ENCODE data around the gene PSTPIP1. TPM values are rescaled to one million over a fixed set of nuclear protein-coding genes. Genes with fewer than 3 reads are reported as not detected.
A peak's percentile ranks its signal among the peaks of the same experiment; 100 is the strongest.

The PSTPIP1 gene
- total RNA-seq, 1 donor from 2014 or later = 0.40 TPM

- no peak for DNase-seq (ENCODE audit: low read depth in 2 of 2)
These were observed 16.2 kb upstream of the PSTPIP1 start for GRCh38 chr15:76978522-76979330.

DNA sequence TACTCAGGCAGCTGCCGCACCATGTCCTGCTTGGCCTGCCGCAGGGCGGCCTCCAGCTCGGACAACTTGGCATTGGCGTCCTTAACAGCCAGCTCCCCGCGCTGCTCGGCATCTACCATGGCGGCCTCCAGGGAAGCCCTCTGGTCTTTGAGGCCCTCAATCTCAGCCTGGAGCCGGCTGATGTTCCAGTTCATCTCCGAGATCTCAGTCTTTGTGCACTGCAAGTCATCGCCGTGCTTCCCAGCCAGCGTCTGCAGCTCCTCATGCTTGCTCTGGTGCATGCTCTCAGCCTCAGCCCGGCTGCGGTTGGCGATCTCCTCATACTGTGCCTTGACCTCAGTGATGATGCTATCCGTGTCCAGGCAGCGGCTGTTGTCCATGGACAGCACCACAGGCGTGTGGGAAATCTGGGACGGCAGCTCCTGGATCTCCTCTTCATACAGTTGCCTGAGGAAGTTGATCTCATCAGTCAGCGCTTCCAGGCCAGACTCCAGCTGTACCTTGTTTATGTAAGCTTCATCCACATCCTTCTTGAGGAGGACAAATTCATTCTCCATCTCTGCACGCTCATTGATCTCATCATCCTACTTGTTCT lies 15.5 kb upstream of the PSTPIP1 start:
- DNase-seq (ENCODE audit: low read depth in 2 of 2) = peak in 1 of 2 donors; percentile 98

DNA sequence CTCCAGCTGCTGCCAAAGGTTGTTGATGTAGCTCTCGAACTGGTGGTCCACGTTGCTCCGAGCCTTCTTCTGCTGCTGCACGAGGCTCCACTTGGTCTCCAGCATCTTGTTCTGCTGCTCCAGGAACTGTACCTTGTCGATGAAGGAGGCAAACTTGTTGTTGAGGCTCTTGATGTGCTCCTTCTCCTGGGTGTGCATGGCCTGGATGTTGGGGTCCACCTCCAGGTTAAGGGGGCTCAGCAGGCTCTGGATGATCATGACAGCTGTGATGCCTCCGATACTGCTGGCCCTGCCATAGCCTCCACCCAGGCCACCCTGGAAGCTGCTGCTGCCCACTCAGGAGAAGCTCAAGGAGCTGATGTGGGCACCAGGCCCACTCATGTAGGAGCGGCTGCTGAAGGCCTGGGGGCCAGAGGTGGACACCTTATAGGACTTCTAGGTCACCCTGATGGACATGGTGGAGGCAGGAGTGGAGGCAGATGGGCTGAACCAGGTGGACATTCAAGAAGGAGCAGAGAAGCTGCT lies 14.9 kb upstream of the PSTPIP1 start:
- no peak for DNase-seq (ENCODE audit: low read depth in 2 of 2)

DNA sequence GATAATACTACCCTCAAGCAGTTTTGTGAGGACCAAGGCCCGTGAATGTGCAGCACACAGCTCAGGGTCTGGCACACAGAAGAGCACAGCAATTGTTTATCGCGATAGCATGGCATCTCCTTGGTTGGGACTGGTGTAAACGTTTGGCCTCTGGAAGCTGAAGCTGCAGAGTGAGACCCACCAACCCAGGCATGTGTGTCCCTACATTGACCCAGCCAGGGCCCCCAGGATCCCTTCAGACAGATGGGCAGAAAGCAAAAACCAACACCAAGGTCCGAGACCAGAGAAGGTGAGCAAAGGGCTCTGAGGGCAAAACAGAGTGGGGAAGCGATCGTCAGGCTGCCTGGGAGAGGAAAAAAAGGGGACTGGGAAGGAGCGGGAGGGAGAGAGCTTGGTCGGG lies 12.6 kb upstream of the PSTPIP1 start:
- no peak for DNase-seq (ENCODE audit: low read depth in 2 of 2)

- DNase-seq (ENCODE audit: low read depth in 2 of 2) = no peak
These were observed 12.2 kb upstream of the PSTPIP1 start for GRCh38 chr15:76982756-76983155.

- no peak for DNase-seq (ENCODE audit: low read depth in 2 of 2)
These were observed 11.1 kb upstream of the PSTPIP1 start for GRCh38 chr15:76983590-76984375.

- DNase-seq (ENCODE audit: low read depth in 2 of 2) = no peak
These were observed 8.2 kb upstream of the PSTPIP1 start for GRCh38 chr15:76986743-76987142.

DNA sequence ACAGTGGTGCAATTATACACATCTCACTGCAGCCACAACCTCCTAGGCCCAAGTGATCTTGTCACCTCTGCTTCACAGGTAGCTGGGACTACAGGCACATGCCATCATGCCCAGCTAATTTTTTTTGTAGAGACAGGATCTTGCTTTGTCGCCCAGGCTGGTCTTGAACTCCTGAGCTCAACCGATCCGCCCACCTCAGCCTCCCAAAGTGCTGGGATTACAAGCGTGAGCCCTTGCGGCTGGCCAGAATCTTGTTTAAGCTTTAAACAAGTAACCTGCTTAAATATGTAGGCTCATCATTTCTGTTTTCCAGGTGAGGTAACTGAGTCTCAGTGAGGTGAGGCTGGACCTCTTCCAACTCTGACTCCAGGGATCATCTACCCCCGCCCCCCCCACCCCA lies 7.7 kb upstream of the PSTPIP1 start:
- DNase-seq (ENCODE audit: low read depth in 2 of 2) = no peak

DNA sequence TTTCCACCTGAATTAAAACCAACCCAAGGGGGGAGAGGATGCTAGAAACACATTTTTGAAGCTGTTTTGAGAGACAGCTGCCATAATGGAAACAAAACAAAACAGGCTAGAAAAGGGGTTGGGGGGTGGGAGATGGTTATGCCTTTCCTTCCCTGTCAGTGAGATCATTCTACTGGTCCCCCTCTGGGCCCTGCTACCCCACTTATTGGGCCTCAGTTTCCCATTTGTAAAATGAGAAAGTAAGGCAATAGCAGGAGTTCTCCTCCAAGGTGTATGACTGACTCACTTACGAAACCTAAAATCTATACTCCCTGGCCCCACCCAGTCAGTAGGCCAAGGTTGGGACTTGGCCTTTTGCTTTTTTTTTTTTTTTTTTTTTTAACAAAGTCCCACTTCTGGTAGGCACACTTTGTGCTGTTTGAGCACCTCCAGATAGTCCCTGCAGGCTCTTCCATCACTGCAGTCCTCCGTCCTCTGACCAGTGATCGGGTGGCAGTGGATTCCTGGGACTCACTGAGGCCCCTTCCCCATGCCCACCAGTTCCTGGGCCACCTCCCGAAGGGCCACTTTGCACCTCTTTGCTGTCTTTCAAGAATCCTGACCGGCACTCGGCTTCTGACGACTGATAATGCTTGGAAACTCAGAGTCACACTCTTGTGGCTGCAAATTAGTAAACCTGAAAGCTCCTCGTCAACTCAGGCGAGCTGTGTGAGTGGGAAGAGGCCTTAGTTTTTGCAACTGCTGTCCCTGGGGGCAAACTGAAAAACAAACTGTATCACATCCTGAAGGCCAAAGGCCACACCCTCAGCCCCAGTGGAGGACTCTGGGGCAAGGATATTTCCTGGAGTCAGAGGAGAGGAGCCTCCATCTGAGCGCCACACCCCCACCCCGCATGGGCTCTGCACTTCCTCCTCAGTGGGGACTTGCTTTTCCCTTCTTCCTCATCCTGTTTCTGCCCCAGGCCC lies 6.7 kb upstream of the PSTPIP1 start:
- no peak for DNase-seq (ENCODE audit: low read depth in 2 of 2)

DNA sequence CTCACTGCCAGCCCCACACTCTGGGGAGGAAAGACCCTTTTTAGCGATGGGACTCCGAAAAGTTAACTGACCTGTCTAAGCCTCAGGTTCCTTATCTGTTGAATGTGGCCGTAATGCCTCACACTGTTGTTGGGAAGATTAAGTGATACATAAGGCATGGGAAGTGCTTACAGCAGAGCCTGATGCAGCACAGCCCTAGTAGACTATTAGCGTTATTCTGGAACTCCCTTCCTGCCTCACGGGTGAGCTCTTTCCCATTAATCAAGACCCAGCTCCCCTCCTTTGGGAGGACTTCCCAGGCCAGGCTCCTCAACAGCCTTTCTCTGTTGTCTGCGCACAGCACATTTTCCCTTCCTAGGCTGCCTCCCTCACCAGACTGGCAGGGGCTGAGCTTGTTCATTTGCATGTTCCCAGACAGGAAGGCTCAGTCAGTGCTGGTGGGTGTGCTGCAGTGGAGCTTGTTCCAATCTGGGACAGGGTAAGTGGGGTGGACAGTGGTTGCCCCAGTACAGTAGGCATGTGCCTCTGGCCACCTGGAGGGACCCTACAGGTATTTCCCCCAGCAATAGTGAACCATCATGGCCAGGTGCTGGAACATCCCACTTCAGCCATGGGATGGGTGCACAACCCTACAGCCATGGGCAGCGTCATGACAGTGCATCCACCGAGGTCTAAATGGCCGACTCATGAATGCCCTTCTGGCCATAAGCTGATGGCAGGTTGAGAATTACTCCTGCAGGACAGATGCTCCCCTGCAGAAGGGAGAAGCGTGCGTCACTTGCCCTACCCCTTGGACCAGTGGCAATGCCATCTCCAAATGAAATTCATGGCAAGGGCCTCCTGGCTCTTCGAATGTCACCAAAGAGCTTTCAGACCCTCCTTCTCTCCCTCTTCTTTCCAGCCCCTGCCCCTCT lies 5.8 kb upstream of the PSTPIP1 start:
- DNase-seq (ENCODE audit: low read depth in 2 of 2) = peak in 1 of 2 donors; percentile 38

DNA sequence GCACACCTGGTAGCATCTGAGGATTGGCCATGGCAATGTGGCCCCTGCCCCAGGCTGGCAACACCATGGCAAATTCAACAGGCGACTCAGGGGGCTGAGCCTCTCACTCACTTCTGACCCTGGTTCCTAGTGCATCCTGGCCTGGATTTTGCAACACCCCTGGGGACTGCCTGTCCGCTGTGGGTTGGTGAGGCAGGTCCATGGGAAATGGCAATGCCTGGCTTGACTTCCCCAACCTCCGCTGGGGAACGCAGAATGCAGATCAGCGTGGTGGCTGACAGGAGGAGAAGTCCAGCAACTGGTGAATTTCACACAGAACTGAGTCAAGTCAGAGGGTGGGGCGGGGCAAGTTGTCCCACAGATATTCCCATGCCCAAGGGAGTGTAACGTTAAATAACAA lies 3.9 kb upstream of the PSTPIP1 start:
- DNase-seq (ENCODE audit: low read depth in 2 of 2) = no peak

DNA sequence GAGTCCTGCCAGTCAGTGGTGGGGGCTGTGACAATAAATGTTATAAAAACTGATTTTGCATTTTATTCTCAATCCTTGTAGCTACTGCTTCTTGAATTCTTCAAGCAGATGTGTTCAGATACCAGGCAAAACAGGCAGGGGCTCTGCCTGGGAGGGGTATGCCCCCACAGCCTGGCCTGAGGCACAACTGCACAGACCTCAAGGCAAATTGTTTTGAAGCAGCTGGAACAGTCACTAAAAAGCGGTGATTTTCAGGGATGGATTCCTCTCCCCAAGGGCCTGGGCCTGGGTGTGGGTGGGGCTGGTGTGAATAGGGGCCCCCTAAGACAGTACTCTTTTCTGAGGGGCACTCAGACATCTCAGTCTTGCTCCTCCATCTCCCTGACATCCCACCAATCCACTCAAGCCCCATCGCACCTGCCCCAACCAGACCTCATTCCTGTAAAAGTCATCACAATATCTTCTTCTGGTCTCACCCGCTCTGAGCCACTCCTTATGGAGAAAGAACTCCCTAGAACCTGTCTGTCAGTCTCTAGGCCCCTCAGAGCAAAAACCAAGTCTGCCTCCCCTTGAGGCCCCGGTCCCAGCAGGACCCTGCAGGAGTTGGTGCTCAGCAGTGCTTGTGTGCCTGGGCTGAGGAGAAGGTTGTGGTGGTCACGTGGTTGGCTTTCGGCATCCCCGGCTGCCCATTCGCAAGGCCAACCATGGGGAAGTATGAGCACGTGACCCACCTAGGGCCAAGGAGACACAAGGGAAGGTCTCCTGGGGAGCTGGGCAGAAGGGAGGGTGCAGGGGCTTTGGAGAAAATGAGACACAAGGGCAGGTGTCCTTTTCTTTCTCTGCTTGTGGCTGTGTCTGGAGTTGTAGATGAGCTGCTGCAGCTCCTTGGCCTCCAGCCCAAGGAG lies 2.9 kb upstream of the PSTPIP1 start:
- DNase-seq (ENCODE audit: low read depth in 2 of 2) = no peak

DNA sequence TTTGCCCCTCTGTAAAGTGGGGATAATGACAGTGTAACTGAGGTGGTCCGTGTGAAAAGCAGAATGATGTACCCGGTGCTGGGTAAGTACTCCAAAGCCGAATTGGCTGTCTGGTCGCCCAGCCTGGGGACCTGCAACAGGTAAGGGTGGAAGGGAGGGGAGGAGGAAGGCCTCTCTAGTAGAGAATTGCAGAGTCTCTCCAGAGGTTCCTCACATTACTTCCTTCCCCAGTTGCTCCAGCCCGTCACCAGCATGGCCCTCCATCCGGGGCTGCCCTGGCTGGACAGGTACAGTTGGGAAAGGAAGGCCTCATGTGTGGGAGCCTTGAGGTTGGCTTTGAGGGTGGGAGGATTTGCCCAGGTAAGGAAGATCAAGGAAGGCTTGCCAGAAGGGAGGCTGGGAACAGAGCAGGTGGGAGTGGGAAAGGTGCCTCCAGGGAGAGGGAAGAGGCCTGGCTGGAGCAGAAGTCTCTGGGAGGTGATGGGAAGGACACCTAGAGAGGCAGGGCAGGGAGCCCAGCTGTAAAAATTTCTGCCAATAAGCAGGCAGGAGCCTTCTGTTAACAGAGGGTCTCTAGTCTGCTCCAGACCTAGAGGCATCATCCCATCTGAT lies 1.7 kb upstream of the PSTPIP1 start:
- no peak for DNase-seq (ENCODE audit: low read depth in 2 of 2)

- peak in 1 of 2 donors; percentile 28 for DNase-seq (ENCODE audit: low read depth in 2 of 2)
These were observed 925 bp upstream of the PSTPIP1 start for GRCh38 chr15:76994001-76994400.

- no peak for DNase-seq (ENCODE audit: low read depth in 2 of 2)
These were observed 430 bp upstream of the PSTPIP1 start for GRCh38 chr15:76994496-76994895.

GRCh38 chr15:76996076-76996525 lies 1.2 kb downstream of the PSTPIP1 start:
- no peak for DNase-seq (ENCODE audit: low read depth in 2 of 2)

GRCh38 chr15:76996526-76997401 lies 1.8 kb downstream of the PSTPIP1 start:
- DNase-seq (ENCODE audit: low read depth in 2 of 2) = peak; percentile 47 to 72

Data from lung microvascular endothelial cell (primary cell).